SK-N-SH (cell line): ENCODE data around the gene OPRM1. TPM values are rescaled to one million over a fixed set of nuclear protein-coding genes. Genes with fewer than 3 reads are reported as not detected.

Source experiments
- CTCF ChIA-PET: fragments of 300-600, 350-600 bp; formaldehyde crosslinking; extraction: SDS; loops from one replicate; lab custom pipeline; 2021; lab: Yijun Ruan, JAX
- POLR2A ChIA-PET: fragments of 350-600 bp; sonication (Branson Sonifier 250); formaldehyde crosslinking; extraction: SDS; loops from one replicate; lab custom pipeline; 2020; ENCODE audit warnings: antibody characterized with exemption, inconsistent platforms; lab: Yijun Ruan, JAX
- DNase-seq: peaks from one replicate; pipeline ENCODE4 v3.0.0; 2012
- H2AFZ ChIP-seq: fragments of 200-600 bp; sonication (generic); 2 replicates; pipeline ENCODE4 v1.8.1; 2016; ENCODE audit warnings: antibody characterized with exemption, mild to moderate bottlenecking, low read depth
- H3F3A ChIP-seq: fragments of 200-600 bp; sonication (generic); replicated peaks from 2 replicates; pipeline ENCODE3; 2016; ENCODE audit warnings: antibody characterized with exemption, mild to moderate bottlenecking; ENCODE audit not compliant: insufficient read depth
- H3K27ac ChIP-seq, 2 experiments: fragments of 200-500 bp in 1 of 2; fragments of 200-600 bp in 1 of 2; sonication (Bioruptor generic) in 1 of 2; sonication (generic), shearing (Covaris generic) in 1 of 2; 2 replicates each; pipeline versions ENCODE4 v1.5.1 to v1.6.1; 2014 to 2016; ENCODE audit warnings: low read depth in 2 of 2, inconsistent platforms in 1 of 2, low read length in 1 of 2, mild to moderate bottlenecking in 1 of 2, mixed read lengths in 1 of 2
- H3K27me3 ChIP-seq: fragments of 200-600 bp; sonication (generic), shearing (Covaris generic); 2 replicates; pipeline ENCODE4 v1.6.1; 2016; ENCODE audit warnings: mixed run types; ENCODE audit not compliant: insufficient read depth
- H3K36me3 ChIP-seq, 2 experiments: fragments of 200-500 bp in 1 of 2; fragments of 200-600 bp in 1 of 2; sonication (Bioruptor generic) in 1 of 2; sonication (generic) in 1 of 2; replicated peaks in 1 of 2; 2 replicates each; pipeline versions ENCODE3 to v1.5.1; 2014 to 2016; ENCODE audit warnings: low read length in 1 of 2, mild to moderate bottlenecking in 1 of 2; ENCODE audit not compliant: insufficient read depth in 2 of 2, control insufficient read depth in 1 of 2
- H3K4me1 ChIP-seq, 2 experiments: fragments of 200-500 bp in 1 of 2; fragments of 200-600 bp in 1 of 2; sonication (Bioruptor generic) in 1 of 2; sonication (generic), shearing (Covaris generic) in 1 of 2; 2 replicates each; pipeline versions ENCODE4 v1.5.1 to v1.6.1; 2014 to 2016; ENCODE audit warnings: low read depth in 1 of 2, low read length in 1 of 2, mixed run types in 1 of 2; ENCODE audit not compliant: insufficient read depth in 2 of 2, control insufficient read depth in 1 of 2
- H3K4me2 ChIP-seq: fragments of 200-600 bp; sonication (generic), shearing (Covaris generic); 2 replicates; pipeline ENCODE4 v1.6.1; 2017; ENCODE audit warnings: mixed run types
- H3K4me3 ChIP-seq, 2 experiments: fragments of 200-500 bp in 1 of 2; fragments of 200-600 bp in 1 of 2; sonication (Bioruptor generic) in 1 of 2; sonication (generic), shearing (Covaris generic) in 1 of 2; 2 replicates each; pipeline versions ENCODE4 v1.5.1 to v1.8.1; 2014 to 2016; ENCODE audit warnings: low read depth in 2 of 2, inconsistent platforms in 1 of 2, low read length in 1 of 2, mild to moderate bottlenecking in 1 of 2, mixed read lengths in 1 of 2, moderate library complexity in 1 of 2
- H3K79me2 ChIP-seq: fragments of 200-600 bp; sonication (generic); 2 replicates; pipeline ENCODE4 v1.8.1; 2017; ENCODE audit warnings: mild to moderate bottlenecking; ENCODE audit not compliant: insufficient read depth
- H3K9ac ChIP-seq: fragments of 200-600 bp; sonication (generic); 2 replicates; pipeline ENCODE4 v1.6.1; 2017; ENCODE audit warnings: mixed run types
- H3K9me2 ChIP-seq: fragments of 200-600 bp; sonication (generic); 2 replicates; pipeline ENCODE4 v1.6.1; 2017; ENCODE audit warnings: mixed run types
- H3K9me3 ChIP-seq: fragments of 200-600 bp; sonication (generic); 2 replicates; pipeline ENCODE4 v1.6.1; 2017; ENCODE audit warnings: mixed run types, mild to moderate bottlenecking, moderate library complexity
- H4K20me1 ChIP-seq: fragments of 200-600 bp; sonication (generic); 2 replicates; pipeline ENCODE4 v1.6.1; 2017; ENCODE audit warnings: mild to moderate bottlenecking, mixed run types; ENCODE audit not compliant: insufficient read depth
- CTCF ChIP-seq: fragments of 200-600 bp; sonication (generic); IDR thresholded peaks from 2 replicates; pipeline ENCODE4 v1.6.1; 2017; ENCODE audit warnings: antibody characterized with exemption, mild to moderate bottlenecking, moderate library complexity
- FOSL2 ChIP-seq: IDR thresholded peaks from 2 replicates; pipeline ENCODE4 v1.4.0; 2012; ENCODE audit warnings: low read depth, mild to moderate bottlenecking, moderate library complexity, borderline replicate concordance
- FOXJ3 ChIP-seq: sonication (generic); formaldehyde crosslinking; IDR thresholded peaks from 2 replicates; pipeline ENCODE4 v1.5.1; 2020; ENCODE audit warnings: mild to moderate bottlenecking, missing genetic modification reagents
- FOXM1 ChIP-seq: IDR thresholded peaks from 2 replicates; pipeline ENCODE4 v1.4.0; 2012; ENCODE audit warnings: low read depth, mild to moderate bottlenecking
- IRF3 ChIP-seq: fragments of 150-350 bp; IDR thresholded peaks from 2 replicates; pipeline ENCODE4 v1.6.1; 2016; ENCODE audit warnings: mild to moderate bottlenecking, low read depth, low read length
- JUND ChIP-seq: IDR thresholded peaks from 2 replicates; pipeline ENCODE4 v1.4.0; 2012
- MAX ChIP-seq: IDR thresholded peaks from 2 replicates; pipeline ENCODE4 v1.4.0; 2012; ENCODE audit warnings: low read depth
- NFIC ChIP-seq: IDR thresholded peaks from 2 replicates; pipeline ENCODE4 v1.4.0; 2012; ENCODE audit warnings: borderline replicate concordance
- NRF1 ChIP-seq: IDR thresholded peaks from 2 replicates; pipeline ENCODE4 v1.6.1; 2012; ENCODE audit warnings: low read depth, mild to moderate bottlenecking, low read length
- REST ChIP-seq: IDR thresholded peaks from 2 replicates; pipeline ENCODE4 v1.6.1; 2012; ENCODE audit warnings: mild to moderate bottlenecking, low read depth, low read length, moderate library complexity
- TAF1 ChIP-seq: IDR thresholded peaks from 2 replicates; pipeline ENCODE4 v1.6.1; 2012; ENCODE audit warnings: low read depth, mild to moderate bottlenecking, low read length, moderate library complexity, borderline replicate concordance
- TEAD4 ChIP-seq: IDR thresholded peaks from 2 replicates; pipeline ENCODE4 v1.4.0; 2012; ENCODE audit warnings: mild to moderate bottlenecking, borderline replicate concordance; ENCODE audit not compliant: insufficient read depth
- YY1 ChIP-seq: IDR thresholded peaks from 2 replicates; pipeline ENCODE4 v1.4.0; 2012; ENCODE audit warnings: low read depth, mild to moderate bottlenecking
- WGBS: methylation state at CpG from one replicate; pipeline ENCODE4 v1.1.6; 2017; ENCODE audit warnings: low lambda C conversion rate; 5-methylcytosine and 5-hydroxymethylcytosine counted together
- polyA plus RNA-seq, 3 experiments: library from polyadenylated mRNA; depleted of rRNA; stranded (reverse); fragments of >200 nt; gene quantifications; 2 replicates each; pipeline ENCODE4 v1.2.3, GENCODE V29; 2012
- TF ChIP-seq, protein P1 (sequence below): IDR thresholded peaks from 2 replicates; pipeline ENCODE4; 2012
- TF ChIP-seq, protein P2 (sequence below): IDR thresholded peaks from 2 replicates; pipeline ENCODE4 v1.4.0; 2012; ENCODE audit warnings: low read depth, borderline replicate concordance

OPRM1 gene
- polyA plus RNA-seq, 1 of the 3 experiments (the other 2 are of a cell fraction) = 0.15 TPM

DNA sequence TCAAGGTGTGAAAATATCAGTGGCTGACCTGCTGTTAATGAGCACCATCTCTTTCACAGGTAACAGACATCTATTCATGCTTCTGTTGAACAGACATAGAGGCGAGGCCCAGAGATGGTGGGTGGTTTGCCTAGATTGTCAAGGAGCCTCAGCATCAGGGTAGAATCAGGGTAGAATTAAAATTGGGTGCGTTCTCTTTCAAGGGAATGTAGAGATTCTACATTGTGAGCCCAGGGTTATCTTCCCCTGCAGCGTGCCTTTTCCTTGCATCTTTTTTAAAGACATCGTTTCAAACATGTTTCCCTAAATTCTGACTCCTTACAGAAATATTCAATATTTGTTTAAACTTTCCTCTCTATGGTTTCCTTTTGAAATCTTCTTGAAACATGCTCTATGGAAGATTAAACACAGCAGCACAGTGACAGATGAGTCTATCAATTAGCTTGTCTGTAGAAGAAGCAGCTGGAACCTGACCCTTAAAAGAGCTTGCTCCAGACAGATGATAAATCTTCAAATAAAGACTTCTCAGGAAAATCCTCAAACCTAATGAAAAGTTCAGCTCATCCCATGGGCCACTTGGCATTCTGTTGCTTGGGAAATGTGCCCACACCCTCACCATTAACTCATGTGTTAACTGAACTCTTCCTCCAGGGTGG lies 197.7 kb downstream of the OPRM1 start:
- no peak overlapping the region for H3K9ac ChIP-seq
- no peak overlapping the region for H2AFZ ChIP-seq
- no peaks in the 10 kb centered on the region for H3K79me2 ChIP-seq
- CTCF ChIA-PET = interaction anchor here (1.1 to 1.4 kb wide), 2 partner anchors 134 to 1006 kb away, joined by 3 read pairs; no protein-coding TSS in a partner anchor
- H3K4me1 ChIP-seq = no peaks in the 10 kb centered on the region
- 59% methylated on average over 4 of the region's 4 CpGs for WGBS
- no peaks in the 10 kb centered on the region for H3K27me3 ChIP-seq
- H3K36me3 ChIP-seq = no peaks in the 10 kb centered on the region
- H3K9me3 ChIP-seq = no peaks in the 10 kb centered on the region
- TF ChIP-seq, protein P1, sequence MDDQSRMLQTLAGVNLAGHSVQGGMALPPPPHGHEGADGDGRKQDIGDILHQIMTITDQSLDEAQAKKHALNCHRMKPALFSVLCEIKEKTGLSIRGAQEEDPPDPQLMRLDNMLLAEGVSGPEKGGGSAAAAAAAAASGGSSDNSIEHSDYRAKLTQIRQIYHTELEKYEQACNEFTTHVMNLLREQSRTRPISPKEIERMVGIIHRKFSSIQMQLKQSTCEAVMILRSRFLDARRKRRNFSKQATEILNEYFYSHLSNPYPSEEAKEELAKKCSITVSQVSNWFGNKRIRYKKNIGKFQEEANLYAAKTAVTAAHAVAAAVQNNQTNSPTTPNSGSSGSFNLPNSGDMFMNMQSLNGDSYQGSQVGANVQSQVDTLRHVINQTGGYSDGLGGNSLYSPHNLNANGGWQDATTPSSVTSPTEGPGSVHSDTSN = no peak
- TF ChIP-seq, protein P2, sequence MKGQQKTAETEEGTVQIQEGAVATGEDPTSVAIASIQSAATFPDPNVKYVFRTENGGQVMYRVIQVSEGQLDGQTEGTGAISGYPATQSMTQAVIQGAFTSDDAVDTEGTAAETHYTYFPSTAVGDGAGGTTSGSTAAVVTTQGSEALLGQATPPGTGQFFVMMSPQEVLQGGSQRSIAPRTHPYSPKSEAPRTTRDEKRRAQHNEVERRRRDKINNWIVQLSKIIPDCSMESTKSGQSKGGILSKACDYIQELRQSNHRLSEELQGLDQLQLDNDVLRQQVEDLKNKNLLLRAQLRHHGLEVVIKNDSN = no peak
- TF ChIP-seq CTCF = no peak
- TF ChIP-seq IRF3 = no peak
- no peak for TF ChIP-seq FOSL2
- TF ChIP-seq, all 33 proteins: peak for 0
- Histone ChIP-seq H3K4me3 (no peak overlapping the region), H3K27ac (no peak overlapping the region), H3K4me2 (no peak overlapping the region), H3F3A (no peaks in the 10 kb centered on the region), H3K9me2 (no peaks in the 10 kb centered on the region), H4K20me1 (no peaks in the 10 kb centered on the region)
- DNase-seq = no peak
- POLR2A ChIA-PET = no interaction called here

- H3K9me3 ChIP-seq = no peaks in the 10 kb centered on the region
- H2AFZ ChIP-seq = no peak overlapping the region
- H3F3A ChIP-seq = no peaks in the 10 kb centered on the region
- H4K20me1 ChIP-seq = no peaks in the 10 kb centered on the region
- no peak for DNase-seq
- no peak overlapping the region for H3K9ac ChIP-seq
- WGBS = 78% methylated on average over 2 of the region's 2 CpGs
- no peaks in the 10 kb centered on the region for H3K36me3 ChIP-seq
- POLR2A ChIA-PET = no interaction called here
- no peaks in the 10 kb centered on the region for H3K4me1 ChIP-seq
- H3K4me2 ChIP-seq = no peak overlapping the region
- H3K9me2 ChIP-seq = no peaks in the 10 kb centered on the region
- no peaks in the 10 kb centered on the region for H3K79me2 ChIP-seq
- H3K27me3 ChIP-seq = no peaks in the 10 kb centered on the region
- no peak overlapping the region for H3K27ac ChIP-seq
- CTCF ChIA-PET = interaction anchor here (0.7 kb wide), 2 partner anchors 8 to 1077 kb away, joined by 3 to 4 read pairs; no protein-coding TSS in a partner anchor
- H3K4me3 ChIP-seq = no peak overlapping the region
- TF ChIP-seq JUND (no peak), MAX (no peak), NFIC (no peak), IRF3 (no peak), FOXJ3 (CRISPR knock-in tag) (no peak), TAF1 (no peak), YY1 (no peak), NRF1 (no peak), TEAD4 (no peak), FOXM1 (no peak), REST (no peak)
These were observed 199.8 kb downstream of the OPRM1 start for GRCh38 chr6:154238831-154239230.
